Pons (tissue), 1 donor: ENCODE results near the gene PPM1F.

Experiments used
- DNase-seq: peaks from one replicate; pipeline ENCODE4 v3.0.0-alpha.2; 2016; ENCODE audit warnings: low spot score

Gene PPM1F

DNA sequence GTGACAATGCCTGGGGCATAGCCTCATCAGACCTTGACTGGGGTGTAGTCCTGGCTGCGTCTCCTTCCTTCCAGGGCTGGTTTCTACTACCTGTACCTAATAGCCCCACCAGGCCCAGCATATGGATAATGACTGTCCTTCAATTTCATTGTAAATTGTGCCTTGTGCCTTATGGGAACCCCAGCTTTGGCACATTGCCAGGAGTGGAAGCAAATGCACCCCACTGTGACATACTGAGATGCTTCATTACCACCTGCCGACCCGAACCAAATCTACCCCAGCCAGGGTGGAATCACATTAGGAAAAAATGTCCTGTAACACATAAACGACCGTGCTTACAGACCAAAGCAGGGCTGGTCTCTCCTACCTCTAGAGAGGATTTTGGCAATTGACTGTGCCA lies 22.6 kb upstream of the PPM1F start:
- DNase-seq, result no peak

DNA sequence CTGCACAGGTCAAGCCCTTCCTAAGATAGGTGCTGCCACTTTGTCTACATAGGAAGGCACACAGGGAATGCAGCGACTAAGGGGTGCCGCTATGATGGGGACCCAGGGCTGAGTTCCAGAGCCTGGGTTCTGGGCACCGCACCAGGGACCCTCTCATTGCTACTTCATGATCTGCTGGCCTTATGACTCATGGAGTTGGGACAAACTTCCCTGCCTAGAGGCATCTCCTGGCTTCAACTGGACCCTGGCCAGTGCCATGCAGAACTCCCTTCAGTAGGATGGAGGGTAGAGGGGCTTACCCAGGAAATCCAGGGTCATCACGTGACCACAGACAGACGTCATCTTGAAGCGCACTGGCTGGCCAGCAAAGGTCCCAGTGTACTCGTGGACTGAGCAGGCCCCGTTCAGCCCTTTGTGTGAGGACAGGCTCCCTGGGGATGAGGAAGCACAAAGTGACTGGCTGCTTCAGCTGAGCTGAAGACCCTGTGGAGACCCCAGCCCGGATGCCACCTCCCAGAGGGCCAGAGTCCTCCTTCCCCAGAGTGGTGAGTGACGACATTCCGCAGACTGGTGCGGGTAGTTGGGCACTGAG lies 21.5 kb upstream of the PPM1F start:
- no peak for DNase-seq

GRCh38 chr22:21972806-21973205 lies 20.2 kb upstream of the PPM1F start:
- DNase-seq, result no peak

GRCh38 chr22:21972293-21972779 lies 19.7 kb upstream of the PPM1F start:
- DNase-seq, result no peak

GRCh38 chr22:21971858-21972275 lies 19.2 kb upstream of the PPM1F start:
- no peak for DNase-seq

DNA sequence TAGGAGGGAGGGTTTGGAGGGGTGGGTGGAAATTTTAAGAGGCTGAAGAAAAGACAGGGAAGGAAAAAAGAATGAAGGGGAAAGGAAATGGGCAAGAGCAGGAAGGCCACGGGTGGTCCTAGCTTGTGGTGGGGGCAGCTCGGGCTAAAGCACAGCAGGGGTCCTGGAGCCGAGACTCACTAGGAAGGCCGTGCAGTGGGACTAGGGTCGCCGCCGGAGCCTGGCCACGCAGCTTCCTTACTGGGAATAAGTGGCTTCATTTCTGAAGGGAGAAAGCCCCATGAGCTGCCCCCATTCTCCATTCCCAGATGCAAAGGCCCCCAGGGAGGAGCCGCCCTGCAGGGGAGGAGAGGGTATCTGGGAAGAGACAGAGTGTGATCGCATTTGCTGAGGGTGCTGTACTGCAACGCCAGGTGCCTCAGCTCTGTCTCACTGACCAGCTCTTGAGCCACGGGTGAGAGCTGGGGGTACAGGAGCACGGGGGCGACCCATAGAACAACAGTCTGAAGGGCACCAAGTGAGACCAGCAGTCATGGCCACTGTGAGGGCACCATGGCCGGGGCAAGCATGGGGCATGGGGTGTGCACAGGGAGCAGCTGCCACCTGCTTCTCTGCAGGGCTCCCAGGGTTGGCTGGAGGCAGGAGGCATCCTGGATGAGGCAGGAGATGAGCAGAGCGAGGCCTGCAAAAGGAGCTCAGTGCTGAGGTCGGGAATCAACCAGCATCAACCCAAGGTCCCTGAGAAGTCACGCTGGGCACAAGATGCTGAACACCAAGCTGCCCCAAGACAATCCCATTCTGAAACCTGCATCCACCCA lies 18.4 kb upstream of the PPM1F start:
- no peak for DNase-seq

DNA sequence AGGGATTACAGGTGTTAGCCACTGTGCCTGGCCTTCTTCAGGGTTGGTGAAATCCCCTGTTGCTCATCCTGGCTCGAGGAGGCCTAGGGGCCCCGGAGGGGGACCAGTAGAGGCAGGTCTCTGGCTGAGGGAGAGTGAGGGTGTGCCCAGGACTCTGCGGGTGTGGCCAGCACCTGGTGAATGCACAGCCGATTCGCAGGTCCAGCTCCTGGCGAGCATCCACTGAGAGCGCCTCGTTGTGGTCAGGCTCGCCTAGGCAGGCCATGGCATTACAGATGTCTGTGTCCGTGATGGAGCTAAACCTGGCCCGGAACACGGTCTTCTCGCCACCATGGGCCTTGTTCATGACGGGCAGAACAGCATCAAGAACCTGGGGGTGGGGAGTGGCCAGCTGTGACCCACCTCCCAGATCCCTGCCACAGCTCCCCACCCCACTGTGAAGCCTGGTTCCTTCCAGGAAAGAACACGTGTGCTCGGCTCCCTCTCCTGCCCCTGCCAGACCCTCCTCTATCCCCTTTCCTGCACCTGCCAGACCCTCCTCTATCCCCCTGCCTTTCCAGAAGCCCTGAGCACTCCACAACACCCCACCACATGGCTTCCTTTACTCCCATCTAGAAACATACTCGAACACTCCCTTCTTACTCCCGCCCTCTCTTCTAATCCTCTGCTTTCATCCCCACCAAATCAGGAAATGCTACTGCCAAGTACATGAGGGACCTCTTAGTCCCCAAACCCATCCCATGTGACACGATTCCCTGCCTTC lies 17.6 kb upstream of the PPM1F start:
- no peak for DNase-seq

DNA sequence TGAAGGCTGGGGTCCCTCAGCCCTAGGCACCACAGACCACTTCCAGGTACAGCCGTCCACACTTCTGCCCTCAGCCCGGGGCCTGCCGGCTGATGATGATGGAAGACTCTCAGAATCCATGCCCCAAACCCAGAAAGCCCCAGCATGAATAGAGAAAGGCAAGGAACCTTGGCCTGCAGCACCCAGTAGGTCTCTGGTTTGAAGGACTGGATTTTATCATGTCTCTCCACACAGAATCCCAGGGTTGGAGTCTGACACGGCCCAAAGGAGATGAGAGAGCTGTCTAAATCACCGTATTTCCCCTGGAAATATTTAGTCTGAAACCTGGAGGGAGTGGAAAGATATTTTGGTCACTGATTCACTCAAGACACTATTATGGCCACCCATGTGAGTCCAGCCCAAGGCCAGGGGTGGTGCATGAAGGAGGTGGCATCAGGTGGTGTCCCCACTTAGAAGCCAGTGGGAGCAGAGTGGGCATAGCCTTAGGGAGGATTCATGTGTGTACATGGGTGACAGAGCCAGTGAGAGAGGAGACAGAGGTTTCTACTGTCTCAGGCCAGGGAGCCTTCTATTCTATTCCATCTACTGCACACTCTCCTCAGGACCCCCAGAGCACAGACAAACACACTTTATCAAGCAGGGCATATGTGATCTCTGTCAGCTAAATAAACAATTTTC lies 15.9 kb upstream of the PPM1F start:
- no peak for DNase-seq

DNA sequence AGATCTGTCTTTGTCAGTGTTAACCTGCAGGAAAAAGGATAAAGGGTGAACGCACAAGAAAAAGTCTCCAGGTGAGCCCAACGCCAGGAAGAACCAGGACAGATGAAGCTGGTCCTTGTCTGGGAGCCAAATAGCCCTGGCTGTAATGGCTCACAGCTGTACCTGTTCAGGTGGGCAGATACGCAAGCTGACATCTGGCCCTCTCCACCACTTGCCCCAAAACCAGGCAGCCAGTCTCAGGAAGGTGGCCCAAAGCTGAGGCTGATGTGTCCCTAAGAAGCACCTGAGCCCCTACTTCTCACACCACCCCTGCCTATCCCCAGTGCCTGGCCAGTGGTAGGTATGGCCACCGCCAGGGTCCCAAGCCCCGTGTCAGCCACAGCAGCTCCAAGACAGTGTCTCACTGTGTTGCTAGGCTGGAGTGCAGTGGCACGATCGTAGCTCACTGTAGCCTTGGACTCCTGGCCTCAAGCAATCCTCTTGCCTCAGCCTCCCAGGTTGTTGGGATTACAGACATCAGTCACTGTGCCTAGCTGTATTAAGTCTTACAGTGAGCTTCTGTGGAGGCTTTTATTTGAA lies 15.1 kb upstream of the PPM1F start:
- no peak for DNase-seq

GRCh38 chr22:21966643-21967516 lies 14.2 kb upstream of the PPM1F start:
- no peak for DNase-seq

DNA sequence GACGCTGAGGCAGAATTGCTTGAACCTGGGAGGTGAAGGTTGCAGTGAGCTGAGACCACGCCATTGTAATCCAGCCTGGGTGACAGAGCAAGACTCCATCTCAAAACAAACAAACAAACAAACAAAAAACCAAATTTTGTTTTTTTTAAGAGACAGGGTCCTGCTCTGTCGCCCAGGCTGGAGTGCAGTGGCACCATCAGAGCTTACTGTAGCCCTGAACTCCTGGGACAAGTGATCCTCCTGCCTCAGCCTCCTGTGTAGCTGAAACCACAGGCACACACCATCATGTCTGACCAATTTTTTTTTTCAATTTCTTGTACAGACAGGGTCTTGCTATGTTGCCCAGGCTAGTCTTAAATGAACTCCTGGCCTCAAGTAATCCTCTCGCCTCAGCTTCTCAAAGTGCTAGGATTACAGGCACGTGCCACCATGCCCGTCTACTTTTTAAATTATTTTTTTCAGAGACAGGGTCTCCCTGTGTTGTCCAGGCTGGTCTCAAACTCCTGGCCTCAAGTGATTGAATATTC lies 13.2 kb upstream of the PPM1F start:
- no peak for DNase-seq

- DNase-seq, result no peak
Measured at GRCh38 chr22:21964918-21965484, 12.4 kb upstream of the PPM1F start.

DNA sequence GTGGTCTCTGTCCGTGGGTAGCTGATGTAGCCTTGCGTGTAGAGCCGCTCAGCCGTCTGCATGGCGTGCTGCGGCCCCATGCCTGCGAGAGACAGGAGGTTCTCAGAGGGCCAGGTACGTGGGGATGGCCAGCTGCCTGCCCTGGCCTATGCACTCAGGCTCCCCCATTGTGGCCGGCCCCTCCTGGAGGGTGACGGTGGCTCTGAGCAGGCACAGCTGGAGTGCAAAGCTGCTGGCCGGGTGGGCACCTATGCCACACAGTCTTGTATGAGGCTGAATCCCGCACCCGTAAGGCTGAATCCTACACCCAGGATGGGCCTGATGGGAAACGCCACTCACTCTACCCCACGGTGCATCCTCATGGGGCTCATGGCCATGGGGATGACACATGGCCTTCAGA lies 11.6 kb upstream of the PPM1F start:
- DNase-seq, result no peak

GRCh38 chr22:21963790-21964211 lies 11.2 kb upstream of the PPM1F start:
- no peak for DNase-seq

DNA sequence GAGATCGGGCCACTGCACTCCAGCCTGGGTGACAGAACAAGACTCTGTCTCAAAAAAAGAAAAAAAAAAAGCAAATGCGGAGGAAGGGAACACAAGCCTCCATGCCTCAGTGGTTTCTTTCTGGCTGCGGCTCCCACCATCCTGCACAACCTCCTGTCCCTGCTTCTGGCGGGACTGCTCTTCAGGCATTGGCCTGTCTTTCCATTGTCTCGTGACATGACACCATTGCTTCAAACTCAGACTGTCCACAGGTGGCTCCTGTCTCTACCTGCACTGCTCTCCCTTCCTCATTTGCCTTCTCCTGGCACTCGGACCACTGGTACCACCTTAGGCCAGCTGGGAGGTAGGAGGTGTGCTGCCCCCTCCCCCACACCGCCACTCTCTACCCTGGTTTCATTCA lies 10.6 kb upstream of the PPM1F start:
- DNase-seq, result no peak

GRCh38 chr22:21962655-21962949 lies 10.0 kb upstream of the PPM1F start:
- no peak for DNase-seq

GRCh38 chr22:21961886-21962654 lies 9.4 kb upstream of the PPM1F start:
- no peak for DNase-seq

GRCh38 chr22:21961127-21961867 lies 8.6 kb upstream of the PPM1F start:
- DNase-seq, result no peak
